ENCODE data around the gene PADI2. TPM values are rescaled to one million over a fixed set of nuclear protein-coding genes. Genes with fewer than 3 reads are reported as not detected.

The PADI2 gene
- total and polyA plus RNA-seq, 5 donors from 2014 or later: 0.08 TPM; not detected in 4

DNA sequence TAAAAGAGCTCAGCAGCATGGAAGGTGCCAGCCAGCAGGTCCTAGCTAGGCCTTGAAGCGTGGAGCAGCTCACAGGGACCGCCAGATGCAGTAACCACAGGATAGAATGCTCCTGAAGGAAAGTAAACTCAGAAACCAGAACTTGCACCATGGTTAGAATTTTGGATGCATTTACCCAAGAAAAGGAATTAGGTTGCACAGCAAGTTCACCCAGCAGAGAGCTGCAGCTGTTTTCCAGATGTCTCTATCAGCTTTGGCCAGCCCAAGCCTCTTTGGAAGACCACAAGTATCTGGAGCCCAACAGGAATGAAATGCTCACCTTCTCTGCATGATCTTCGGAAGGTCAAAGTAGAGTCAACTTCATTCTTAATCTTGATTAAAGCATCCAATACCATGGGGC, 86.5 kb downstream of the PADI2 start:
- H3K27me3 Mint-ChIP-seq: no peaks in the 10 kb centered on the region

DNA sequence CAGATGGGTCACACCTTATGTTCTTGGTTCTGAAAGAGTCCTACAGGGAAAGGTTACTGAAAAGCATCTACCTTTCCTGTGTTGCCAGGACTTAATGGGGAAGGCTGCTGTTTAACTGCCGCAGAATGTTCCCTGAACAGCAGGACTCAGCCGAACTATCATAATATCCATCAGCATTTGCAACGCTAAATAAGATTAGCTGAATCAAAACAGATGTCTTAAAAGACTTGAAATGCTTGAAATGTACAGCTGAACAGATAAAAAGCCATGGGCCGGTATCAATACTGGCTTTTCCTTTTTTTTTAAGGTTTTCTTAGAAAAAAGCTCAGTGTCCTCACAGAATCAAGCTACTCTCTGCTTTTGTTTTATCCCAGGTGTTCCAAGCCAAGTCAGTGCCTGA, 87.8 kb downstream of the PADI2 start:
- DNase-seq: no peak
- H3K36me3 ChIP-seq (ENCODE audit: control insufficient read depth, insufficient read depth, low read length): peaks cover 72% of the 10 kb centered on the region
- peaks cover 21% of the 10 kb centered on the region for H3K36me3 Mint-ChIP-seq
- no peaks in the 10 kb centered on the region for H3K27me3 Mint-ChIP-seq
- H3K27me3 ChIP-seq (ENCODE audit: control insufficient read depth, insufficient read depth, low read length): no peaks in the 10 kb centered on the region
- H3K4me1 ChIP-seq (ENCODE audit: control insufficient read depth, insufficient read depth, low read length, poor library complexity, severe bottlenecking): no peaks in the 10 kb centered on the region
- no peak overlapping the region for H3K4me3 Mint-ChIP-seq
- H3K4me3 ChIP-seq (ENCODE audit: low read depth, low read length): no peak overlapping the region
- H3K4me1 Mint-ChIP-seq: peaks cover 0 to 13% (median 8%) of the 10 kb centered on the region in 4 donors
- no peak overlapping the region for H3K27ac Mint-ChIP-seq
- no peak for ATAC-seq (ENCODE audit: low read depth in 2 of 2)
- no peak overlapping the region for H3K27ac ChIP-seq (ENCODE audit: insufficient read depth, low read length, poor library complexity, severe bottlenecking)
- H3K9me3 ChIP-seq (ENCODE audit: control insufficient read depth in 2 of 2, low read length in 2 of 2): no peaks in the 10 kb centered on the region
- H3K9me3 Mint-ChIP-seq: no peaks in the 10 kb centered on the region

More for the DNA sequence above, 86.5 kb downstream of the PADI2 start:
- Histone ChIP-seq H3K4me3 (ENCODE audit: low read depth, low read length) (no peak overlapping the region), H3K27me3 (ENCODE audit: control insufficient read depth, insufficient read depth, low read length) (no peaks in the 10 kb centered on the region), H3K27ac (ENCODE audit: insufficient read depth, low read length, poor library complexity, severe bottlenecking) (no peak overlapping the region), H3K4me1 (ENCODE audit: control insufficient read depth, insufficient read depth, low read length, poor library complexity, severe bottlenecking) (no peaks in the 10 kb centered on the region), H3K9me3 (ENCODE audit: control insufficient read depth in 2 of 2, low read length in 2 of 2) (no peaks in the 10 kb centered on the region), H3K36me3 (ENCODE audit: control insufficient read depth, insufficient read depth, low read length) (peaks cover 64% of the 10 kb centered on the region)
- Mint-ChIP-seq H3K4me3 (no peak overlapping the region), H3K36me3 (peaks cover 13% of the 10 kb centered on the region), H3K9me3 (no peaks in the 10 kb centered on the region), H3K4me1 (peaks cover 0 to 13% (median 8%) of the 10 kb centered on the region in 4 donors), H3K27ac (no peak overlapping the region)
- ATAC-seq (ENCODE audit: low read depth in 2 of 2): no peak
- DNase-seq: no peak

DNA sequence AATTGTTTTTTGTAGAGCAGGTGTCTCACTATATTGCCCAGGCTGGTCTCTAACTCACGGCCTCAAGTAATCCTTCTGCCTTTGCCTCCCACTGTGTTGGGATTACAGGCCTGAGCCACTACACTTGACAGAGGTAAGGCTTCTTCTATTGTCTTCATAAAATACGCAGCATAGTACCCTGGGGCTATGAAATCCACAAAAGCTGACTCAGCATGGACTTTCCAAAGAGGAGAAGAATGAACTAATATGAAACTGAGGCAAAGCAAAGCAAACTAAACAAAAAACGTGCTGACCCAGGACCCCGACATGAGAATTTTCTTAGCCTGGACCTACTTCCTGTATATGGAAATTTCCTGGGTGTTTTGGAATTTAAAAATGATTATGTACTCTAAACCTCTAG, 89.0 kb downstream of the PADI2 start:
- peaks cover 0 to 13% (median 7%) of the 10 kb centered on the region in 4 donors for H3K4me1 Mint-ChIP-seq
- H3K9me3 Mint-ChIP-seq: no peaks in the 10 kb centered on the region
- Histone ChIP-seq H3K27ac (ENCODE audit: insufficient read depth, low read length, poor library complexity, severe bottlenecking) (no peak overlapping the region), H3K4me1 (ENCODE audit: control insufficient read depth, insufficient read depth, low read length, poor library complexity, severe bottlenecking) (no peaks in the 10 kb centered on the region), H3K9me3 (ENCODE audit: control insufficient read depth in 2 of 2, low read length in 2 of 2) (no peaks in the 10 kb centered on the region), H3K36me3 (ENCODE audit: control insufficient read depth, insufficient read depth, low read length) (peaks cover 84% of the 10 kb centered on the region), H3K4me3 (ENCODE audit: low read depth, low read length) (no peak overlapping the region), H3K27me3 (ENCODE audit: control insufficient read depth, insufficient read depth, low read length) (no peaks in the 10 kb centered on the region)
- H3K27me3 Mint-ChIP-seq: no peaks in the 10 kb centered on the region
- ATAC-seq (ENCODE audit: low read depth in 2 of 2): no peak
- peaks cover 21% of the 10 kb centered on the region for H3K36me3 Mint-ChIP-seq
- no peak overlapping the region for H3K27ac Mint-ChIP-seq
- no peak for DNase-seq
- no peak overlapping the region for H3K4me3 Mint-ChIP-seq

GRCh38 chr1:17028662-17029188, 90.5 kb downstream of the PADI2 start:
- no peak overlapping the region for H3K27ac ChIP-seq (ENCODE audit: insufficient read depth, low read length, poor library complexity, severe bottlenecking)
- H3K4me3 ChIP-seq (ENCODE audit: low read depth, low read length): no peak overlapping the region
- H3K4me1 Mint-ChIP-seq: peaks cover 0 to 11% (median 4%) of the 10 kb centered on the region in 4 donors
- H3K27ac Mint-ChIP-seq: peak overlapping the region in 1 of 3 donors; percentile 55
- peaks cover 29% of the 10 kb centered on the region for H3K36me3 Mint-ChIP-seq
- no peak overlapping the region for H3K4me3 Mint-ChIP-seq
- H3K36me3 ChIP-seq (ENCODE audit: control insufficient read depth, insufficient read depth, low read length): peaks cover 93% of the 10 kb centered on the region
- H3K9me3 Mint-ChIP-seq: no peaks in the 10 kb centered on the region
- no peaks in the 10 kb centered on the region for H3K27me3 ChIP-seq (ENCODE audit: control insufficient read depth, insufficient read depth, low read length)
- DNase-seq: no peak
- no peaks in the 10 kb centered on the region for H3K4me1 ChIP-seq (ENCODE audit: control insufficient read depth, insufficient read depth, low read length, poor library complexity, severe bottlenecking)
- no peaks in the 10 kb centered on the region for H3K27me3 Mint-ChIP-seq
- H3K9me3 ChIP-seq (ENCODE audit: control insufficient read depth in 2 of 2, low read length in 2 of 2): no peaks in the 10 kb centered on the region
- no peak for ATAC-seq (ENCODE audit: low read depth in 2 of 2)

DNA sequence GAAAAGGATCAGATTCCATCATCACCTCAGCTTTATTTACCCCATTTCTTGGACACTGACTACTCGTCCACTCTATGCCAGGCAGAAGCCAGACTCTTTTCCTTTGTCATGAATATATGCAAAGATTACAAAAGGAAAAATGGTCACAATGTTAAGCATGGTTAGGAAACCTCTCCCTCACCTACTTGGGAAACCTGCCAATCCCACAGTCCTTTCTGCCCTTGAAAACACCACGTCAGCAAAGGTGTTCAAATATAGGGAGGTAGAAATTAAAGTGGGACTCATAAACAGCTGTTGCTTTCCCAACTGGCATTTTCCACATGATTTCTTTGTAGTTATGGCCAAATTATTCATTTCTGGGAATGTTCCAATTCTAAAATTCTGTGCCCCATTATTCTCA, 91.4 kb downstream of the PADI2 start:
- Histone ChIP-seq H3K27me3 (ENCODE audit: control insufficient read depth, insufficient read depth, low read length) (no peaks in the 10 kb centered on the region), H3K4me1 (ENCODE audit: control insufficient read depth, insufficient read depth, low read length, poor library complexity, severe bottlenecking) (no peaks in the 10 kb centered on the region), H3K36me3 (ENCODE audit: control insufficient read depth, insufficient read depth, low read length) (peaks cover 92% of the 10 kb centered on the region), H3K9me3 (ENCODE audit: control insufficient read depth in 2 of 2, low read length in 2 of 2) (no peaks in the 10 kb centered on the region), H3K27ac (ENCODE audit: insufficient read depth, low read length, poor library complexity, severe bottlenecking) (no peak overlapping the region), H3K4me3 (ENCODE audit: low read depth, low read length) (no peak overlapping the region)
- DNase-seq: no peak
- H3K4me3 Mint-ChIP-seq: no peak overlapping the region
- peak overlapping the region in 1 of 3 donors; percentile 55 for H3K27ac Mint-ChIP-seq
- no peaks in the 10 kb centered on the region for H3K9me3 Mint-ChIP-seq
- no peak for ATAC-seq (ENCODE audit: low read depth in 2 of 2)
- H3K36me3 Mint-ChIP-seq: peaks cover 35% of the 10 kb centered on the region
- no peaks in the 10 kb centered on the region for H3K27me3 Mint-ChIP-seq
- peaks cover 0 to 4% (median 3%) of the 10 kb centered on the region in 4 donors for H3K4me1 Mint-ChIP-seq

GRCh38 chr1:17027403-17027802, 91.8 kb downstream of the PADI2 start:
- Mint-ChIP-seq H3K4me1 (peaks cover 0 to 4% (median 3%) of the 10 kb centered on the region in 4 donors), H3K36me3 (peaks cover 37% of the 10 kb centered on the region), H3K4me3 (no peak overlapping the region), H3K9me3 (no peaks in the 10 kb centered on the region), H3K27ac (no peak overlapping the region), H3K27me3 (no peaks in the 10 kb centered on the region)
- no peaks in the 10 kb centered on the region for H3K9me3 ChIP-seq (ENCODE audit: control insufficient read depth in 2 of 2, low read length in 2 of 2)
- ATAC-seq (ENCODE audit: low read depth in 2 of 2): no peak
- H3K27me3 ChIP-seq (ENCODE audit: control insufficient read depth, insufficient read depth, low read length): no peaks in the 10 kb centered on the region
- no peaks in the 10 kb centered on the region for H3K4me1 ChIP-seq (ENCODE audit: control insufficient read depth, insufficient read depth, low read length, poor library complexity, severe bottlenecking)
- no peak overlapping the region for H3K27ac ChIP-seq (ENCODE audit: insufficient read depth, low read length, poor library complexity, severe bottlenecking)
- no peak overlapping the region for H3K4me3 ChIP-seq (ENCODE audit: low read depth, low read length)
- no peak for DNase-seq
- H3K36me3 ChIP-seq (ENCODE audit: control insufficient read depth, insufficient read depth, low read length): peaks cover 90% of the 10 kb centered on the region

- H3K4me3 Mint-ChIP-seq: no peak overlapping the region
- Histone ChIP-seq H3K9me3 (ENCODE audit: control insufficient read depth in 2 of 2, low read length in 2 of 2) (no peaks in the 10 kb centered on the region), H3K27ac (ENCODE audit: insufficient read depth, low read length, poor library complexity, severe bottlenecking) (no peak overlapping the region), H3K4me3 (ENCODE audit: low read depth, low read length) (no peak overlapping the region), H3K4me1 (ENCODE audit: control insufficient read depth, insufficient read depth, low read length, poor library complexity, severe bottlenecking) (no peaks in the 10 kb centered on the region), H3K27me3 (ENCODE audit: control insufficient read depth, insufficient read depth, low read length) (no peaks in the 10 kb centered on the region), H3K36me3 (ENCODE audit: control insufficient read depth, insufficient read depth, low read length) (peaks cover 93% of the 10 kb centered on the region)
- ATAC-seq (ENCODE audit: low read depth in 2 of 2): no peak
- DNase-seq: no peak
- H3K27me3 Mint-ChIP-seq: no peaks in the 10 kb centered on the region
- H3K9me3 Mint-ChIP-seq: no peaks in the 10 kb centered on the region
- peaks cover 0 to 4% (median 1%) of the 10 kb centered on the region in 4 donors for H3K4me1 Mint-ChIP-seq
- no peak overlapping the region for H3K27ac Mint-ChIP-seq
- H3K36me3 Mint-ChIP-seq: peaks cover 41% of the 10 kb centered on the region
These were observed 94.5 kb downstream of the PADI2 start for GRCh38 chr1:17024721-17025120.

DNA sequence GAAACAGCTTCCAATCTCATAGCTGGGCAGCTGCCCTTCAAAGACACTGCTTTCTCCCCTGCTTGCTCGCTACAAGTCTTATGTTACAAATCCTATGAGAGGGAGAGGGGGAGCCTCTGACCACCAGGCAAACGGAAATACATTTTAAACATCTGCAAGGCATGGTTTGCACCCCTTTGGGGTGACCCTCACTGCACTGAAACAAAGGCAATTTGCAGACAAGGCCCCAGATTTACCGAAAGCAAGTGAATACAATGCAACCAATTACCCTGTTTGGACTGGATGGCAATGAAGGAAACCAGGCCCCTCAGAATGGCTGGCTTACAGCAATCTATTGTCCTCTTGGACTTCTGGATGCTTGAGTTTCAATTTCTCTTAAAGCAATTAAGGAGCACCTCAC, 95.7 kb downstream of the PADI2 start:
- DNase-seq (no peak), ATAC-seq (ENCODE audit: low read depth in 2 of 2) (no peak)
- peaks cover 96% of the 10 kb centered on the region for H3K36me3 ChIP-seq (ENCODE audit: control insufficient read depth, insufficient read depth, low read length)
- Mint-ChIP-seq H3K4me3 (no peak overlapping the region), H3K27ac (peak overlapping the region in 1 of 3 donors; percentile 55), H3K27me3 (no peaks in the 10 kb centered on the region), H3K9me3 (no peaks in the 10 kb centered on the region), H3K4me1 (peaks cover 4 to 8% (median 5%) of the 10 kb centered on the region in 4 donors), H3K36me3 (peaks cover 48% of the 10 kb centered on the region)
- no peaks in the 10 kb centered on the region for H3K27me3 ChIP-seq (ENCODE audit: control insufficient read depth, insufficient read depth, low read length)
- no peak overlapping the region for H3K4me3 ChIP-seq (ENCODE audit: low read depth, low read length)
- H3K9me3 ChIP-seq (ENCODE audit: control insufficient read depth in 2 of 2, low read length in 2 of 2): no peaks in the 10 kb centered on the region
- no peak overlapping the region for H3K27ac ChIP-seq (ENCODE audit: insufficient read depth, low read length, poor library complexity, severe bottlenecking)
- H3K4me1 ChIP-seq (ENCODE audit: control insufficient read depth, insufficient read depth, low read length, poor library complexity, severe bottlenecking): no peaks in the 10 kb centered on the region

Data from CD4-positive, CD25-positive, alpha-beta regulatory T cell (primary cell).